ENCODE results near the gene RSBN1.

DNA sequence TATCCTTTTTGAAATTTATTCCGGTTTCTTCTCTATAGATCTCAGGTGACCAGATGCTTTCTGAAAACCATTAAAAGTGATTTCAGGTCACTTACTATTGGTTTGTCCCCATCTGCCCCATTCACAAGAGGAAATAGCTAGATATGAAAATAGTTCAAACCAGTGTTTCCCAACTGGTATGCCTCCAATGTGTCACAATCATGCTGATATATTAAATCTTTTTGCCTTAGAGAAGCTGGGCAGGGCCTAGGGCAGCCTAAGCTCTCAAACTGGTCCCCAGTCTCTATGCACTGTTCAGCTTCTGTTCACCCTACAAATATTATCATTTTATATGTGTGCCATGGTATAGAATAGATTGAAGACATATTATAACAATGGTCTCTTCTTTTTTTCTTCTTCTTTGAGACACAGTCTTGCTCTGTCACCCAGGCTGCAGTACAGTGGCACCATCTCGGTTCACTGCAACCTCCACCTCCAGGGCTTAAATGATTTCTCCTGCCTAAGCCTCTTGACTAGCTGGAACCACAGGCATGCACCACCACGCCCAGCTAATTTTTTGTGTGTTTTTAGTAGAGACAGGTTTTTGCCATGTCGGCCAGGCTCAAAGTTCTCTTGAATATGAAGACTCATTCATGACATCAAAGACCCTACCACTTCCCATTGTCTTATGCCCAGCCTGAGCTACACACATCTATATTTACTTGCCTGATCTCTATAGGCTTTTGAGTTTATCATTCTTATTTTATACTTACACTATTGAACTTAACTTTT, 43.5 kb upstream of the RSBN1 start:
- TF ChIP-seq, protein P1, sequence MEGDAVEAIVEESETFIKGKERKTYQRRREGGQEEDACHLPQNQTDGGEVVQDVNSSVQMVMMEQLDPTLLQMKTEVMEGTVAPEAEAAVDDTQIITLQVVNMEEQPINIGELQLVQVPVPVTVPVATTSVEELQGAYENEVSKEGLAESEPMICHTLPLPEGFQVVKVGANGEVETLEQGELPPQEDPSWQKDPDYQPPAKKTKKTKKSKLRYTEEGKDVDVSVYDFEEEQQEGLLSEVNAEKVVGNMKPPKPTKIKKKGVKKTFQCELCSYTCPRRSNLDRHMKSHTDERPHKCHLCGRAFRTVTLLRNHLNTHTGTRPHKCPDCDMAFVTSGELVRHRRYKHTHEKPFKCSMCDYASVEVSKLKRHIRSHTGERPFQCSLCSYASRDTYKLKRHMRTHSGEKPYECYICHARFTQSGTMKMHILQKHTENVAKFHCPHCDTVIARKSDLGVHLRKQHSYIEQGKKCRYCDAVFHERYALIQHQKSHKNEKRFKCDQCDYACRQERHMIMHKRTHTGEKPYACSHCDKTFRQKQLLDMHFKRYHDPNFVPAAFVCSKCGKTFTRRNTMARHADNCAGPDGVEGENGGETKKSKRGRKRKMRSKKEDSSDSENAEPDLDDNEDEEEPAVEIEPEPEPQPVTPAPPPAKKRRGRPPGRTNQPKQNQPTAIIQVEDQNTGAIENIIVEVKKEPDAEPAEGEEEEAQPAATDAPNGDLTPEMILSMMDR (IDR thresholded peaks at IDR 0.05; ENCODE audit: low read length): no peak
- no peak for TF ChIP-seq EZH2 (IDR thresholded peaks at IDR 0.05; ENCODE audit: borderline replicate concordance, low read length)
